NCI-H2029 (cell line): ENCODE data around the gene ADAM23.

Experiments used
- DNase-seq: peaks from one replicate; lab custom pipeline; 2025; lab: John Stamatoyannopoulos, UW

The ADAM23 gene

DNA sequence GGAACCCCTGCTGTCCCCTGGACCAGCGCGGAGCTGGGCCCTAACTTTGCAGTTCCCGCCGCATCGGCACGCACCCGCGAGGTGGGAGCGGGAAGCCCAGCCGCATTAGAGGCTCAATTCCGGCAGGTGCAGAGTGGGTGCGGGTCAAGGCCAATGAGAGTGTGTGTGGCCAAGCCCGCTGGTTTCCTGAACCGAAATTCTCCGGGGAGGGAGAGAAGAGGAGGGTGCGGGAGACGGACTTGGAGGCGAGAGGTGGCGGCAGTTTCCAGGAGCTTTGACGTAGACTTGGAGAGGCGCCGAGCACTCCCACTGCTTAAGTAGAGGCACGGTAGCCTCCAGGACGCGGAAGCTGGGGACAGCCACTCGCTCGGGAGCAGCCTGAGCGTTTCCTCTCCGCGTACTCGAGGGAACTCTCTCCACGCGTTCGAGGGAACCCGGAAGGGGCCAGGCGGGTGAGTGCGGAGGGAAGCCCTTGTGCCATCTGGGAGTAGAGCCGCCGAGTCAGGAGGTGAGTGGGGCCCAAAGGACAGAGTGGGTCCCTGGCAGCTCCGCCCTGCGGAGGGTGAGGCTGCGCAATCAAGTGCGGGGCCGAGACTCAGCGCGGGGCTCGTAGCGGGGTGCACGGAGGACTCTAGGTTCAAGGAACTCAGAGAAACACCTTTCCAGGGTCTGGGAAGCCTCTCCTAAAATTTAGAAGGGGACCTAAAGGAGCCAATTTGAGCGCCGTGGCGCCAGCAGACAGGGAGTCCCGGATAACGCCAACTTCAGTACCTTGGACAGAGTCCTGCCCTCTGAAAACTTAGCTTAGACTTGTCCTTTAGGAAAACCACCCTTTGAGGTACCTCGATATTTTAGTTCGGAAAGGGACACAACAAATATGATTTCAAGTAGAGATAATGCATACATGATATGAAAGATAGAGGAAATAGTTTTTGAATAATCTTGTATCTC lies 199.0 kb downstream of the ADAM23 start, which contains the start of gene FAM237A:
FAM237A (plus strand) TSS at position 413 of the 951 bp plus-strand sequence. CDS start 1,750 bp downstream, outside the sequence.
- no peak for DNase-seq

DNA sequence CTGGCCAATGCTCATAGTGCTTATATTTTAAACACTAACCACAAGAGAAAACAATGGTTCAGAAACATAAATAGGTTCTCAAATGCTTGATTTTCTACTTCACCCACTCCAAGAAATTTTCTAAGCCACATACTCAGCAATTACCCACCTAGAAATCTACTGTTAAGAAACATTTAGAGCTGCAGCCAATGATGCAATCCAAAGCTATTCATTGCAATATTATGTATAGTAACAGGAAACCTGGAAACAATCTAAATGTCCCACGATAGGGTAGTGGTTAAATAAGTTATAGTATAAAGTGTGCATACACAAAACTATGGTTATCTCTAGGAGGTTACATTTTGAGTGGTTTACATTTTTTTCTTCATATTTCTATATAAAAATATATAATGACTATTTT lies 204.7 kb downstream of the ADAM23 start:
- DNase-seq: no peak

DNA sequence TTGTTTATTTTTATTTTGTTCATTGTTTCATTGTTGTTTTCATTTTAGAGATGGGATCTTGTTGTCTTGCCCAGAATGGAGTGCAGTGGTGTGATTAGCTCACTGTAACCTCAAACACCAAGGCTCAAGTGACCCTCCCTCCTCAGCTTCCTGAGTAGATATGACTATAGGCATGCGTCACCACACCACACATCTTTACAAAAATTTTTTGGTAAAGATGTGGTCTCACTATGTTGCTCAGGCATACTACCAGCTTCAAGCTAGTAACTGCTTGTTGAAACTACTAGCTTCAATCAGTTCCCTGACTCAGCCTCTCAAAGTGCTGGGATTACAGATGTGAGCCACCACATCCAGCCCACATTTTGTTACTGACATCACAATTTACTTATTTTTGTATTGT lies 213.8 kb downstream of the ADAM23 start:
- DNase-seq: no peak

DNA sequence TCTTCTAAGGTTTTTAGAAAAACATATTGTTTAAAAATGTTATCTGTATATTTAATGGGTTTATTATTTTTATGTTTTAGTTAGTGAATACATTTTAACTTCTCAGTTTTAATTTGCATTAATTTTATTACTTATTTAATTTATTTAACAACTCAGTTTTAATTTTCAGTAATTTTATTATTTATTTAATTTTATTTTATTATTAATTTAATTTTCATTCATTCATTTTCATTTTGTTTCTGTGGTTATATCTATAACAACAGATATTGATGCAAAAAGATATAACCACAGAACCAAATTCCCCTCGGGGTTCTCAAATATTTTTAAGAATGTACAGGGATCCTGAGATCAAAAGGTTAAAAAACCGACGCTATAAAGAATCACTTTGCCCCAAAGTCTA lies 221.9 kb downstream of the ADAM23 start:
- DNase-seq: no peak
